ENCODE results near the gene REG4.

DNA sequence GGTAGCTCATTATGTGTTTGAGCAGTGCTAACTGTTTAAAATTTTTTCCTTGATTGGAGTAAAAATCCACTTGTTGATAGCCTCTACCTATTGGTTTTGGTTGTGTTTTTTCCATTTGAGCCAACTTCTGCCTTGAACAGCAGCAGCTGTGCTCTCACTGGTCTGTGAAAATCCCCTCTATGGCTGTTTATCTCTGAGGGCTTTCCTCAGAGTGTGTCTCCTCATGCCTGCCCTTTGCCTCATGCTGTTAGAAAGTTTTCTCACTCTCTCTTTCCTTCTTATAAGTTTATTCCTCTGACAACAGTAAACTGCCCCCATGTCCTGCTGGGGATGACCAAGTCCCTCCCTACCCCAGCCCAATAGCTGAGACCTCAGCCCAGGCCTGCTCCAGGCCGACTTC, 14.1 kb downstream of the REG4 start:
- TF ChIP-seq, protein P1, sequence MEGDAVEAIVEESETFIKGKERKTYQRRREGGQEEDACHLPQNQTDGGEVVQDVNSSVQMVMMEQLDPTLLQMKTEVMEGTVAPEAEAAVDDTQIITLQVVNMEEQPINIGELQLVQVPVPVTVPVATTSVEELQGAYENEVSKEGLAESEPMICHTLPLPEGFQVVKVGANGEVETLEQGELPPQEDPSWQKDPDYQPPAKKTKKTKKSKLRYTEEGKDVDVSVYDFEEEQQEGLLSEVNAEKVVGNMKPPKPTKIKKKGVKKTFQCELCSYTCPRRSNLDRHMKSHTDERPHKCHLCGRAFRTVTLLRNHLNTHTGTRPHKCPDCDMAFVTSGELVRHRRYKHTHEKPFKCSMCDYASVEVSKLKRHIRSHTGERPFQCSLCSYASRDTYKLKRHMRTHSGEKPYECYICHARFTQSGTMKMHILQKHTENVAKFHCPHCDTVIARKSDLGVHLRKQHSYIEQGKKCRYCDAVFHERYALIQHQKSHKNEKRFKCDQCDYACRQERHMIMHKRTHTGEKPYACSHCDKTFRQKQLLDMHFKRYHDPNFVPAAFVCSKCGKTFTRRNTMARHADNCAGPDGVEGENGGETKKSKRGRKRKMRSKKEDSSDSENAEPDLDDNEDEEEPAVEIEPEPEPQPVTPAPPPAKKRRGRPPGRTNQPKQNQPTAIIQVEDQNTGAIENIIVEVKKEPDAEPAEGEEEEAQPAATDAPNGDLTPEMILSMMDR (IDR thresholded peaks at IDR 0.05) = no peak
- TF ChIP-seq POLR2A (IDR thresholded peaks at IDR 0.05) = no peak

Data from vagina (tissue), 2 donors.